Measurements from ENCODE around the gene PRKCQ. TPM values are rescaled to one million over a fixed set of nuclear protein-coding genes. Genes with fewer than 3 reads are reported as not detected.

PRKCQ gene
- total and polyA plus RNA-seq, 2 of the 8 experiments (the other 6 are each of a cell fraction or from before 2014, with no cell fraction given): 9.1 to 22.6 TPM

DNA sequence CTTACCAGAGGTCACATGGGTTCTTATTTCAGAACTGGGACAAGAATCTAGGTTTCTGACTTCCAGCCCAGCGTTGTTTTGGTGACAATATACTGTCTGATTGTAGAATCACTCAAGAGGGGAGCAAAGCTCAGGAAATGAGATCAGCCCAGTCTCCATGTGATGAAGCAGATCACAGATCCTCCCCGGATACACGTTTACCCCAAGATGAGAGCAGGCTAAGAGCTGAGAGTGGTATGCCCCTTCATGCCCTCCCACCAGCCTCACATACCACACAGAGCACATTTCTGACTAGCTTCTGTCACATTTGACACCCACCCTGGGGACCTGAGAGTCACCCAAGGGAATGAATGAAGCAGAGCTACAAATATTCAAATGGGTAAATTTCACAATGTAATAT lies 27.1 kb upstream of the PRKCQ start:
- no peak overlapping the region for H3K27ac ChIP-seq (ENCODE audit: low read depth, low read length)
- no peak for TF ChIP-seq CBX8 (IDR thresholded peaks at IDR 0.05; ENCODE audit: borderline replicate concordance, low read depth, low read length)
- TF ChIP-seq ZNF274 (IDR thresholded peaks at IDR 0.05; ENCODE audit: borderline replicate concordance, extremely low read depth, low read length): no peak
- no peak for TF ChIP-seq CHD2 (IDR thresholded peaks at IDR 0.05; ENCODE audit: low read length)
- TF ChIP-seq SIX5 (IDR thresholded peaks at IDR 0.05; ENCODE audit: low read depth, low read length): no peak
- no peak for TF ChIP-seq CHD1 (IDR thresholded peaks at IDR 0.05; ENCODE audit: low read depth, low read length)
- WGBS, 2 experiments (ENCODE audit: extremely low coverage in 1 of 2, insufficient coverage in 1 of 2, insufficient read length in 1 of 2, insufficient replicate concordance in 2 of 2, low coverage in 1 of 2, low lambda C conversion rate in 2 of 2, missing lambda C conversion rate in 1 of 2): 92% methylated on average over 3 of the region's 3 CpGs; no CpG with 5 or more reads in 1 of the 2 experiments
- H4K20me1 ChIP-seq (replicated peaks in 1 of 2; ENCODE audit: control insufficient read depth in 1 of 2, insufficient read depth in 2 of 2, low read length in 2 of 2): no peaks in the 10 kb centered on the region
- DNase-seq (ENCODE audit: low read depth in 1 of 2, low spot score in 2 of 2) (no peak), FAIRE-seq (no peak)
- H2BK5ac ChIP-seq (ENCODE audit: low read depth, low read length): no peak overlapping the region
- H3K9me3 ChIP-seq (ENCODE audit: insufficient read depth in 2 of 2, low read depth in 1 of 2, low read length in 1 of 2): peaks cover 5 to 6% of the 10 kb centered on the region in 2 experiments; a peak in 2 of 4 replicates
- H3K79me1 ChIP-seq (ENCODE audit: low read depth, low read length): no peaks in the 10 kb centered on the region
- no peak overlapping the region for H2BK12ac ChIP-seq (ENCODE audit: low read depth, low read length)
- no peak overlapping the region for H4K91ac ChIP-seq (replicated peaks; ENCODE audit: insufficient read length, low read length)
- H2BK20ac ChIP-seq (ENCODE audit: low read length): no peak overlapping the region
- no peak overlapping the region for H2AK5ac ChIP-seq (ENCODE audit: low read depth, low read length)
- no peak overlapping the region for H2BK120ac ChIP-seq (replicated peaks; ENCODE audit: low read depth, low read length)
- no peak overlapping the region for H3K4me2 ChIP-seq (ENCODE audit: insufficient read depth in 1 of 2, low read depth in 2 of 2, low read length in 2 of 2)
- H3K18ac ChIP-seq (ENCODE audit: extremely low read depth, low read length): no peak overlapping the region
- no peak overlapping the region for H3K14ac ChIP-seq (ENCODE audit: insufficient read length)
- H3K36me3 ChIP-seq (ENCODE audit: control insufficient read depth in 2 of 4, insufficient read depth in 4 of 4, low read length in 3 of 4): no peaks in the 10 kb centered on the region; a peak in 2 of 8 replicates
- POLR2A ChIA-PET (ENCODE audit: partially characterized antibody): no interaction called here
- H3K4ac ChIP-seq (replicated peaks; ENCODE audit: insufficient read length, low read depth, low read length): no peak overlapping the region
- no peak overlapping the region for H3K9ac ChIP-seq (replicated peaks in 1 of 4; ENCODE audit: extremely low read depth in 1 of 4, low read depth in 3 of 4, low read length in 3 of 4)
- peaks cover 0 to 6% (median 3%) of the 10 kb centered on the region in 4 experiments; a peak in 3 of 7 replicates for H3K4me1 ChIP-seq (replicated peaks in 1 of 4; ENCODE audit: control insufficient read depth in 3 of 4, insufficient read depth in 4 of 4, low read length in 3 of 4)
- no peak overlapping the region for H3K56ac ChIP-seq (replicated peaks; ENCODE audit: insufficient read length, low read depth, low read length)
- CTCF ChIA-PET (ENCODE audit: partially characterized antibody): interaction anchor here (1.4 kb wide), 1 partner anchor 41 kb away, joined by 4 read pairs; no protein-coding TSS in a partner anchor
- H3K23me2 ChIP-seq (ENCODE audit: low read depth, low read length): no peaks in the 10 kb centered on the region
- no peak overlapping the region for H4K8ac ChIP-seq (ENCODE audit: extremely low read depth, insufficient read depth, low read length)
- no peak overlapping the region for H3K4me3 ChIP-seq (ENCODE audit: extremely low read depth in 1 of 4, insufficient read depth in 2 of 4, low read depth in 3 of 4, low read length in 4 of 4)
- H4K5ac ChIP-seq (ENCODE audit: insufficient read length, low read depth, low read length): no peak overlapping the region
- no peaks in the 10 kb centered on the region for H3K79me2 ChIP-seq (ENCODE audit: control insufficient read depth in 1 of 2, insufficient read depth in 2 of 2, low read length in 2 of 2)
- H2AFZ ChIP-seq (ENCODE audit: low read length): no peak overlapping the region
- H3K23ac ChIP-seq (ENCODE audit: insufficient read length): no peak overlapping the region
- no peak overlapping the region for H2BK15ac ChIP-seq (ENCODE audit: low read length)
- H3K27me3 ChIP-seq (replicated peaks in 1 of 4; ENCODE audit: control insufficient read depth in 3 of 4, extremely low read depth in 1 of 4, insufficient read depth in 3 of 4, low read length in 3 of 4): no peaks in the 10 kb centered on the region; a peak in 1 of 7 replicates
